Upper lobe of left lung (tissue), 4 donors: ENCODE data around the gene TRIM40.

Experiments used
- CTCF ChIP-seq, 6 experiments: fragments of 450-650 bp in 4 of 6; fragments of 200-600 bp in 2 of 6; sonication (generic) in 2 of 6; IDR thresholded peaks; one replicate each; pipeline ENCODE4 v1.5.1; 2016 to 2019; ENCODE audit warnings: antibody characterized with exemption in 6 of 6
- EP300 ChIP-seq, 4 donors: sonication (generic); formaldehyde crosslinking; IDR thresholded peaks; one replicate each; pipeline ENCODE4 v1.5.1; 2017; ENCODE audit warnings: antibody characterized with exemption in 4 of 4, control low read depth in 2 of 4
- POLR2AphosphoS5 ChIP-seq, 2 donors: sonication (generic); formaldehyde crosslinking; IDR thresholded peaks; one replicate each; pipeline ENCODE4 v1.5.1; 2017; ENCODE audit warnings: antibody characterized with exemption in 2 of 2

- TF ChIP-seq CTCF (IDR thresholded peaks at IDR 0.05) (no peak), EP300 (IDR thresholded peaks at IDR 0.05) (no peak), POLR2AphosphoS5 (IDR thresholded peaks at IDR 0.05) (no peak)
These were observed 31.3 kb upstream of the TRIM40 start for GRCh38 chr6:30104661-30105060.
